ENCODE data around the gene PAX6.

DNA sequence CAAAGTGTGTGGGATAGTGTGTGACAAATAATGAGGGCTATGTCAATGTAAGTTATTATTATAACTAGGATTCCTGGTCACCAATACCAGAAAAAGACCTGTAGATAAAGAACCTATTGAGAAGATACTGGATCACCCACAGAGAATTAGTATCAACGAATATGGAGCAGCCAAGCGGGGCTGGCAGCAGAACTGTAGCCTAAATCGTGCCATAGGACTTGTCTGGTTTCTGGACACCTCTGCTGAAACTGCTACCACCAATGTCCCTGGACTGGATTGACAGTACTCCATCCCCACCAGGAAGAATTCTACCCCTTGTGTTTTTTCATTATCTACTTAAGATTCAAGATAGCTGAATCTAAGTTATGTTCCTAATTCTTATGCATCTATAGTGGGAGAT lies 30.3 kb upstream of the PAX6 start:
- TF ChIP-seq BRCA1 (CRISPR knock-in tag; IDR thresholded peaks at IDR 0.05): no peak
- no peak for TF ChIP-seq POLR2AphosphoS5 (IDR thresholded peaks at IDR 0.05; ENCODE audit: low read depth, low read length)
- TF ChIP-seq ZSCAN29 (CRISPR knock-in tag; conservative IDR thresholded peaks at IDR 0.05): no peak
- TF ChIP-seq, protein P1, sequence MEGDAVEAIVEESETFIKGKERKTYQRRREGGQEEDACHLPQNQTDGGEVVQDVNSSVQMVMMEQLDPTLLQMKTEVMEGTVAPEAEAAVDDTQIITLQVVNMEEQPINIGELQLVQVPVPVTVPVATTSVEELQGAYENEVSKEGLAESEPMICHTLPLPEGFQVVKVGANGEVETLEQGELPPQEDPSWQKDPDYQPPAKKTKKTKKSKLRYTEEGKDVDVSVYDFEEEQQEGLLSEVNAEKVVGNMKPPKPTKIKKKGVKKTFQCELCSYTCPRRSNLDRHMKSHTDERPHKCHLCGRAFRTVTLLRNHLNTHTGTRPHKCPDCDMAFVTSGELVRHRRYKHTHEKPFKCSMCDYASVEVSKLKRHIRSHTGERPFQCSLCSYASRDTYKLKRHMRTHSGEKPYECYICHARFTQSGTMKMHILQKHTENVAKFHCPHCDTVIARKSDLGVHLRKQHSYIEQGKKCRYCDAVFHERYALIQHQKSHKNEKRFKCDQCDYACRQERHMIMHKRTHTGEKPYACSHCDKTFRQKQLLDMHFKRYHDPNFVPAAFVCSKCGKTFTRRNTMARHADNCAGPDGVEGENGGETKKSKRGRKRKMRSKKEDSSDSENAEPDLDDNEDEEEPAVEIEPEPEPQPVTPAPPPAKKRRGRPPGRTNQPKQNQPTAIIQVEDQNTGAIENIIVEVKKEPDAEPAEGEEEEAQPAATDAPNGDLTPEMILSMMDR (CRISPR knock-in tag; IDR thresholded peaks at IDR 0.05): no peak
- no peak for TF ChIP-seq SRF (IDR thresholded peaks at IDR 0.05; ENCODE audit: low read depth, low read length)
- TF ChIP-seq NR2F6 (IDR thresholded peaks at IDR 0.05): no peak
- TF ChIP-seq NR2F6 (CRISPR knock-in tag; IDR thresholded peaks at IDR 0.05): no peak
- TF ChIP-seq ZNF501 (CRISPR knock-in tag; IDR thresholded peaks at IDR 0.05): no peak
- no peak for TF ChIP-seq ZNF549 (CRISPR knock-in tag; IDR thresholded peaks at IDR 0.05)
- TF ChIP-seq, protein P2, sequence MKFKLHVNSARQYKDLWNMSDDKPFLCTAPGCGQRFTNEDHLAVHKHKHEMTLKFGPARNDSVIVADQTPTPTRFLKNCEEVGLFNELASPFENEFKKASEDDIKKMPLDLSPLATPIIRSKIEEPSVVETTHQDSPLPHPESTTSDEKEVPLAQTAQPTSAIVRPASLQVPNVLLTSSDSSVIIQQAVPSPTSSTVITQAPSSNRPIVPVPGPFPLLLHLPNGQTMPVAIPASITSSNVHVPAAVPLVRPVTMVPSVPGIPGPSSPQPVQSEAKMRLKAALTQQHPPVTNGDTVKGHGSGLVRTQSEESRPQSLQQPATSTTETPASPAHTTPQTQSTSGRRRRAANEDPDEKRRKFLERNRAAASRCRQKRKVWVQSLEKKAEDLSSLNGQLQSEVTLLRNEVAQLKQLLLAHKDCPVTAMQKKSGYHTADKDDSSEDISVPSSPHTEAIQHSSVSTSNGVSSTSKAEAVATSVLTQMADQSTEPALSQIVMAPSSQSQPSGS (CRISPR knock-in tag; IDR thresholded peaks at IDR 0.05): no peak
- TF ChIP-seq POLR2A (IDR thresholded peaks at IDR 0.05; ENCODE audit: insufficient read depth in 1 of 2, low read depth in 2 of 2, low read length in 2 of 2): no peak
- no peak for TF ChIP-seq EZH2 (conservative IDR thresholded peaks at IDR 0.05; ENCODE audit: low read depth, low read length)
- TF ChIP-seq, protein P3, sequence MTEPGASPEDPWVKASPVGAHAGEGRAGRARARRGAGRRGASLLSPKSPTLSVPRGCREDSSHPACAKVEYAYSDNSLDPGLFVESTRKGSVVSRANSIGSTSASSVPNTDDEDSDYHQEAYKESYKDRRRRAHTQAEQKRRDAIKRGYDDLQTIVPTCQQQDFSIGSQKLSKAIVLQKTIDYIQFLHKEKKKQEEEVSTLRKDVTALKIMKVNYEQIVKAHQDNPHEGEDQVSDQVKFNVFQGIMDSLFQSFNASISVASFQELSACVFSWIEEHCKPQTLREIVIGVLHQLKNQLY (CRISPR knock-in tag; IDR thresholded peaks at IDR 0.05): no peak
